Measurements from ENCODE around the gene SRGAP3. TPM values are rescaled to one million over a fixed set of nuclear protein-coding genes. Genes with fewer than 3 reads are reported as not detected.
"Not testable (repeated sequence)": the region's sequence is repeated elsewhere in the genome, so short reads cannot be mapped to it uniquely, and the experiment has no call there.

The SRGAP3 gene
- polyA plus RNA-seq (ENCODE audit: insufficient read length in 10 of 10) = 10 to 100 TPM; 15.9 to 27.4 (median 20.7) TPM
- long read RNA-seq, donor 1 = 0 reads
- long read RNA-seq, donor 2 = 0 reads
- long read RNA-seq, donor 3 = 0 reads
- long read RNA-seq, donor 4 = 0 reads
- long read RNA-seq, donor 5 = 0 reads
- long read RNA-seq, donor 6 = 0 reads
- long read RNA-seq, donor 7, full-length matches to known transcripts = 2 of 2 reads
- long read RNA-seq, donor 7, partial matches to known transcripts = 0 of 2 reads
- long read RNA-seq, donor 7, other reads (novel, unspliced or antisense) = 0 of 2 reads
- long read RNA-seq, donor 8, partial matches to known transcripts = 0 of 1 reads
- long read RNA-seq, donor 8, other reads (novel, unspliced or antisense) = 0 of 1 reads
- long read RNA-seq, donor 9 = 0 reads

- DNase-seq = peak; percentile 95 to 99 (median 96)
Observed at GRCh38 chr3:9249273-9250192, at the start of gene SRGAP3. Gene SRGAP3, minus strand, starts transcription at chr3:9249646. Its CDS starts 695 bp downstream, at chr3:9248951.

DNA sequence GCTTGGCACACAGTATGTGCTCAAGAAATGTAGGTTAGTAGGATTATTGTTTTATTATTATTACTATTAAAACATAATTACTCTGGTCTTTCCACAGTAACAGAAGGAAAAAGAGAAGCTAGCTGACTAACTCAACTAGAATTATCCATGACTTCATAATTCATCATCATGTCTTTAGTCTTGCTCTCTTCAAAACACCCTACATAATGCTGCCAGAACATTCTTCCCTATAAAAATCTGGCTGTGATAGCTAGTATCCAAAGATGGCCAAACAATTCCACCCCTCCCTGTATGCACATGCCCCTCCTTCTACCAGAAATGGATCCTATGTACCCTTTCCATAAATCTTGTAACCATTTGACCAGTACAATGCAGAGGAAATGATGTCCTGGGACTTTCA, 48.8 kb upstream of the SRGAP3 start:
- no peak for DNase-seq

- no peak for DNase-seq
Observed at GRCh38 chr3:9296241-9296640, 46.8 kb upstream of the SRGAP3 start.

DNA sequence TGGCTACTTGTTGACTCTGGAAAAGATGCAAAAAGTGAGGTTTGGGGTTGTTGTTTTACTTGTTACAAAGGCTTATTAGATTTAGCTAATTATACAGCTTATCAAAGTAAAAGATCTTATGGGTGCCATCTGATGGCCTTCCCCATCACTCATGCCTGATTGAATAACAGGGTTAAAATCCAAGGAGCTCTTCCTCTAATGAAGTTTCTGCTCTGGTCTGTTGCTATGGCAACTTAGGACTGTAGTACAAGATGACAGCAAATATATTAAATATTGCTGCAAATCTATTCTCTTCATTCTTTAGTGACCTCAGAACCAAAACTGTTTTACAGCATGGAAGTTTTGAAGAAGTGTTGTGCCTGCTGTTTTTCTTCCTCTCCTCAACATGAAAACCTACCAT, 45.6 kb upstream of the SRGAP3 start:
- no peak for DNase-seq

DNA sequence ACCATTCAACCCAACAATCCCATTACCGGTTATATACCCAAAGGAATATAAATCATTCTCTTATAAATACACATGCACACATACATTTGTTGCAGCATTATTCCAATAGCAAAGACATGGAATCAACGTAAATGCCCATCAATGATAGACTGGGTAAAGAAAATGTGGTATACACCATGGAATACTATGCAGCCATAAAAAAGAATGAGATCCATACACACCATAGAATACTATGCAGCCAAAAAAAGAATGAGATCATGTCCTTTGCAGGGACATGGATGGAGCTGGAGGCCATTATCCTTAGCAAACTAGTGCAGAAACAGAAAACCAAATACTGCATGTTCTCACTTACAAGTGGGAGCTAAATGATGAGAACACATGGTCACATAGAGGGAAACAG, 44.5 kb upstream of the SRGAP3 start:
- DNase-seq = not testable (repeated sequence)

- DNase-seq = no peak
Observed at GRCh38 chr3:9293076-9293475, 43.6 kb upstream of the SRGAP3 start.

- no peak for DNase-seq
Observed at GRCh38 chr3:9292516-9292915, 43.1 kb upstream of the SRGAP3 start.

DNA sequence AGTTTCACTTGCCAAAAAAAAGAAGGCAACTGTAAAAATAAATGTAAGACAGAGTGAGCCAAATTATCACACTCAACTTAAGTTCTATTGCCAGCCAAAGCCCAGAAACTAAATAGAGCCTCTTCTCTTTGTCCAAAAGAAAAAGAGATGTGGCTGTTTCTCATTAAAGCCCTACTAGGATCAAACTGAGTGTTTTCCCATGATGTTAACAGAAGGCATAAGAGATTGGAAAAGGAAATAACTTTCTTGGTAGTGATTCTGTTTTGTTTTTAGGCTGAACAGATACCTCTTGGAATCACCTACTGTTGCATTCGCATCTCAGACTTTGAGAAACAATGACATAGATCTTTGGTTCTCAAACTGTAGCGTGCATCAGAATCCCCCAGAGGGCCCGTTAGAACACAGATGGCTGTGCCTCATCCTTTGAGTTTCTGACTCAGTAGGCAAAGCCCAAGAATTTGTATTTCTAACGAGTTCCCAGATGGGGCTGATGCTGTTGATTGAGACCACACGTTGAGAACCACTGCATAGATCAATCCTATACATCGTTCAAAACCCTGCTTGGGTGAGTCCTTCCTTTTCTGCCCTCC, 42.5 kb upstream of the SRGAP3 start:
- peak in 1 of 3 donors; percentile 46 for DNase-seq

DNA sequence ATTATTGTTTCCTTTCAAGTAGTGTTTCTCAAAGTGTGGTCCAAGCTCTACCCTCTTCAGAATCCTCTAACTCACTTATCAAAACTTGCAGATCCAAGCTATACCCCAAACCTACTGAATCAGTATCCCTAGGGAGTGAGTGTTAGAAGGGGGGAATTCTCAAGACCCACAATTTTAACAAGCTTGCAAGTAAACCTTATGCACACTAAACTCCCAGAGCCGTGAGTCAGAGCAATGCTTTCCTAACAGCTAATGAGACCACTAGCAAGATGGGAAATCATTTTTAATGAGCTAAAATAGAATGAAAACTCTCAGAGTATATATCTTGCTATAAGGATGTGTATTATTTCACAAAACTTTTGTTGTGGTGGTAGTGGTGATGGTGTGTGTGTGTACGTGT, 41.1 kb upstream of the SRGAP3 start:
- no peak for DNase-seq

DNA sequence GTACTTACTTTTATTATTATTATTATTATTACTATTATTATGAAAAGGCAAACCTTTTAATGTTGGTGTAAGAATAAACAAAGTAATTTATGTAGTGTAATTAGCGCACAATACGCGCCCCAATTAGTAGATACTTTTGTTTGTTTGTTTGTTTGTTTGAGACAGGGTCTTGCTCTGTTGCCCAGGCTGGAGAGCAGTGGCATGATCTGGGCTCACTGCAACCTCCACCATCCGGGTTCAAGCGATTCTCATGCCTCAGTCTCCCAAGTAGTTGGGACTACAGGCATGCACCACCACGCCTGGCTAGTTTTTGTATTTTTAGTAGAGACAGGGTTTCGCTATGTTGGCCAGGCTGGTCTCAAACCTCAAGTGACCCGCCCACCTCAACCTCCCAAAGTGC, 32.1 kb upstream of the SRGAP3 start:
- not testable (repeated sequence) for DNase-seq

DNA sequence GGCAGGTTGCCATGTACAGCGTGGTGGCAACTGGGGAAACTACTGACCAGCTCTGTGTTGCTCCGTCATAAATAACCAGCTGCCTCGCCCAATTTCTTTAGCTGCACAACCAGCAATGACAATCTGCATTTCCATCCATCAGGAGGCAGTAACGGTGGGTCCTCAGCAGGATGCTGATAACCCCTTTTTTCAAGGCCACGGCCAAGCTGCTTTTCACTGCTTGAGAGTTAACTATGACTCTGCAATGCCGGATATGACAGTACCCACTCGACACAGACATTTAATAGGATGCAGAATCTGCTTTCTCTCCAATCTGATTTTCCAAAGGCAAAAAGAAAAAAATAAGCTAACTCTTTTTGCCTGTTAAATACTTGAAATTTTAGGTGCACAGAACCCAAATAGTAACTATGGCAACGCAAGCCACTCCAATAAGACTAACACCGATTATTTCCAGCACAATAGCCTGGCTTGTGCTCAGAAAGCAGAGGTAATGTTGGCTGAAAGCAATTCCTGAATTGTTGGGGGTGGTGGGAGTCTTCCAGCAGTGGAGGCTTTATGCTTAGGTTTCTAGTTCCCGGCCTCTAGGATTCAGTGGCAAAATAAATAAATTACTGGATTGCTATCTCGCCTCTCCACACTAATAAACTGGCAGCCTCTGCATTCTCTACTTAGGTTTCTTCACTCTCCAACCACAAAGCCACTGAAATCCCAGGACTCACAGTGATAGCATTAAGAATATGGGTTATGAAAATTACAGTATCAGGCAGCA, 31.2 kb upstream of the SRGAP3 start:
- peak; percentile 33 to 83 (median 65) for DNase-seq

GRCh38 chr3:9279966-9280365, 30.5 kb upstream of the SRGAP3 start:
- peak in 1 of 3 donors; percentile 25 for DNase-seq

- no peak for DNase-seq
Observed at GRCh38 chr3:9278498-9278897, 29.1 kb upstream of the SRGAP3 start.

- no peak for DNase-seq
Observed at GRCh38 chr3:9278085-9278484, 28.6 kb upstream of the SRGAP3 start.

- DNase-seq = no peak
Observed at GRCh38 chr3:9276761-9277370, 27.4 kb upstream of the SRGAP3 start.

DNA sequence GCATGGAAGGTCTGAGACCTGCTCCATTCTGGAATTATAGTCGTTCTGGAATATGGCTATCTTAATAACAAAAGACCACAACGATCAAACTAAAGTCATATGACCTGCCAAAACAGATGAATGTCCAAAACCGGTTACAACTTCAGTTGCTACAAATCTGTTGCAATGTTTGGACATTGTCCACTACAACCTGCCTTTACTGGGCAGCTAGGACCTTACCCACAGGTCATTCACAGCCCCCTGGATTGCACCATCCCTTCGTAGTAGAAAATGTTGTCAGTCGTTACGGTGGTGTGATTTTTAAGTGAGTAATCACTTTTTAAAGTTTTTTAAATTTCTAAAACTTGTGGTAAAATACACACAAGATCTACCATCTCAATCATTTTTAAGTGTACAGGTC, 22.5 kb upstream of the SRGAP3 start:
- no peak for DNase-seq

- DNase-seq = no peak
Observed at GRCh38 chr3:9270704-9271103, 21.3 kb upstream of the SRGAP3 start.

DNA sequence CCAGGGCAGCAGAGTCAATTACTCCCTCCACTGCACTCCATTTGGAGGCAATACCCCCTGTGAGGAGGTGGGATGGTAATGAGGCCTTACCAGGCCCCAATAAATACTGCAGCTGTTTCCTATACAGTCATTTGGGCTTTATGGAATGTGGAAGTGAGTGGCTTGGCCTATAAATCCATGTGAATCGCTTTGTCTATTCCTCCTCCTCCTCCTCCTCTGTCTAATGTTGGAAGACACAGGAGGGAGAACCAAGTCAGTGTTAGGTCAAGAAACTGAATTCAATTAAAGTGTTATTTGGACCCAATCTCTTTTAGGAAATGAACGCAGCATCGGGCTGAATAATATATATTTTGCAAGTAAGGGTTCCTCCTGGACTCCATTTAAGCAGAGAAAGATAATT, 17.3 kb upstream of the SRGAP3 start:
- DNase-seq = peak in 2 of 3 donors; percentile 40 to 79

DNA sequence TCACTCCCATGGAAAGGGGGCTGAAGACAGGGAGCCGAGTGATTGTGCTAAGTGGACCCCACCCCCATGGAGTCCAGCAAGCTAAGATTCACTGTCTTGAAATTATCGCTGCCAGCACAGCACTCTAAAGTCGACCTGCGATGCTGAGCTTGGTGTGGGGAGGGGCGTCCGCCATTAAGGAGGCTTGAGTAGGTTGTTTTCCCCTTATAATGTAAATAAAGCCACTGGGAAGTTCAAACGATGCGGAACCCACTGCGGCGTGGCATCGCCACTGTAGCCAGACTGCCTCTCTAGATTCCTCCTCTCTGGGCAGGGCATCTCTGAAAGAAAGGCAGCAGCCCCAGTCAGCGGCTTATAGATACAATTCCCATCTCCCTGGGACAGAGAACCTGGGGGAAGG, 10.9 kb upstream of the SRGAP3 start:
- DNase-seq = no peak

GRCh38 chr3:9257092-9257491, 7.6 kb upstream of the SRGAP3 start:
- DNase-seq = no peak

DNA sequence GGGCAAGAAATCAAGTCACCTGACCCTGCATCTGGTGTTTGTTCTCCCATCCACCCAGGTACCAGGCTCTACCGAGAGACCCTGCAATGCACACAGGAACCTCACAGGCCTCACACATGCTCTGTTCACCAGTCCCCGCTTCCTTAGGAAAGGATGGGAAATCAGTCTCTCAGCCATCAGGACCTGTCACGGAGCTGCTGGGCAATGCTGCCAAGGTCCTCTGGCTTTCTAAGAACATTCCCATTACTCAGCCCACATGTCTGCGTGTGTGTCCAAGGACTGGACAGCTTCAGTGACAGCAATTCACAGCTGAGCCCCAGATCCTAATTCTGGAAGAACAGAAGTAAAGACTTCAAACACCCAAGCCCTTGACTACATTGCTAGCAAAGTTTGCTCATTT, 6.5 kb upstream of the SRGAP3 start:
- no peak for DNase-seq

All from muscle of back (tissue), 13 donors.